Testis (tissue), 2 donors: ENCODE data around the gene VPS26B.

ENCODE experiments used
- POLR2A ChIP-seq: fragments of 450-650 bp; IDR thresholded peaks from one replicate; pipeline ENCODE4 v1.6.1; 2017; ENCODE audit warnings: antibody characterized with exemption, mild to moderate bottlenecking, moderate library complexity
- TF ChIP-seq, protein P1 (sequence below), 3 experiments: fragments of 450-650 bp in 2 of 3; fragments of 200-600 bp in 1 of 3; sonication (generic) in 1 of 3; IDR thresholded peaks; one replicate each; pipeline ENCODE4 v1.5.1; 2016 to 2019; ENCODE audit warnings: antibody characterized with exemption in 3 of 3, mild to moderate bottlenecking in 2 of 3, moderate library complexity in 1 of 3

DNA sequence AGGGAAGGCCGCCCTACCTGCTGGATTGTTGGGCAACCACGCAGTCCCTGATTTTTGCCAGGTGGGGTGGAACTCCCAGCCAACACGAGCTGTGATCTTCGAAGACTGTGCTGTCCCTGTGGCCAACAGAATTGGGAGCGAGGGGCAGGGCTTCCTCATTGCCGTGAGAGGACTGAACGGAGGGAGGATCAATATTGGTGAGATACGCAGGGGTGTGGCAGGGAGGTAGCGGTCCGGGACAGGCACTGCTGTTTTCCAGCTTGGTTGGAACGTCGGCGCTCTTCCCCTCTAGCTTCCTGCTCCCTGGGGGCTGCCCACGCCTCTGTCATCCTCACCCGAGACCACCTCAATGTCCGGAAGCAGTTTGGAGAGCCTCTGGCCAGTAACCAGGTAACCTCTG, 36.5 kb downstream of the VPS26B start:
- TF ChIP-seq, protein P1, sequence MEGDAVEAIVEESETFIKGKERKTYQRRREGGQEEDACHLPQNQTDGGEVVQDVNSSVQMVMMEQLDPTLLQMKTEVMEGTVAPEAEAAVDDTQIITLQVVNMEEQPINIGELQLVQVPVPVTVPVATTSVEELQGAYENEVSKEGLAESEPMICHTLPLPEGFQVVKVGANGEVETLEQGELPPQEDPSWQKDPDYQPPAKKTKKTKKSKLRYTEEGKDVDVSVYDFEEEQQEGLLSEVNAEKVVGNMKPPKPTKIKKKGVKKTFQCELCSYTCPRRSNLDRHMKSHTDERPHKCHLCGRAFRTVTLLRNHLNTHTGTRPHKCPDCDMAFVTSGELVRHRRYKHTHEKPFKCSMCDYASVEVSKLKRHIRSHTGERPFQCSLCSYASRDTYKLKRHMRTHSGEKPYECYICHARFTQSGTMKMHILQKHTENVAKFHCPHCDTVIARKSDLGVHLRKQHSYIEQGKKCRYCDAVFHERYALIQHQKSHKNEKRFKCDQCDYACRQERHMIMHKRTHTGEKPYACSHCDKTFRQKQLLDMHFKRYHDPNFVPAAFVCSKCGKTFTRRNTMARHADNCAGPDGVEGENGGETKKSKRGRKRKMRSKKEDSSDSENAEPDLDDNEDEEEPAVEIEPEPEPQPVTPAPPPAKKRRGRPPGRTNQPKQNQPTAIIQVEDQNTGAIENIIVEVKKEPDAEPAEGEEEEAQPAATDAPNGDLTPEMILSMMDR (IDR thresholded peaks at IDR 0.05), result no peak
- TF ChIP-seq POLR2A, result no peak
